Measurements from ENCODE around the gene TIAM1. TPM values are rescaled to one million over a fixed set of nuclear protein-coding genes. Genes with fewer than 3 reads are reported as not detected.

TIAM1 gene
- total and polyA plus RNA-seq, 2 of the 8 experiments (the other 6 are each of a cell fraction or from before 2014, with no cell fraction given) = 10.1 to 30.7 TPM

DNA sequence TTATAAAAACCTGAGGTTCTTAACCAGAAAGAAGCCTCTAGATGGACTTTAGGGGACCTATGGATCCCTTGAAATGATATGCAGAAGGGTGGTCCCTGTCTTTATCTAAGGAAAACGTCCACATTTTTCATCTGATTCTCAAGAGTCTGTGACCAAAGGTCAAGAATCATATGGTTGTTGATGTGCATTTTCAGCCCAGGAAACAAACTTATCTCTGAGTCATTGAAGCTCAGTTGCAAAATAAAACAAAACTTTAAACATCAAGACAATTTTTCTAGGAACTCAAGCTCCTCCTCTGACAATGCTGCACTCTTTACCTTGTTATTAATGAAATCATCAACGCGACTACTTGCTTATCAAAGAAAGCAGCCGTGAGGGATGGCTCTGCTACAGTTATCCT is 83.3 kb downstream of the TIAM1 start (continued):
- no peak for TF ChIP-seq SAP30 (IDR thresholded peaks at IDR 0.05; ENCODE audit: insufficient read depth, insufficient replicate concordance, low read length)
- no peak for TF ChIP-seq RFX5 (IDR thresholded peaks at IDR 0.05; ENCODE audit: borderline replicate concordance, low read depth, low read length)
- TF ChIP-seq GTF2F1 (IDR thresholded peaks at IDR 0.05; ENCODE audit: borderline replicate concordance, low read depth, low read length) = no peak
